Hepatocyte (in vitro differentiated cells): ENCODE results near the gene LEP.

Experiments used
- CTCF ChIP-seq: fragments of 200-600 bp; sonication (generic); IDR thresholded peaks from 2 replicates; pipeline ENCODE4 v1.5.1; 2016; ENCODE audit warnings: antibody characterized with exemption, mild to moderate bottlenecking; ENCODE audit not compliant: poor library complexity
- EZH2phosphoT487 ChIP-seq: fragments of 200-600 bp; sonication (generic); IDR thresholded peaks from one replicate; pipeline ENCODE4 v1.6.1; 2018; ENCODE audit warnings: antibody characterized with exemption, mild to moderate bottlenecking, low read depth, moderate library complexity; ENCODE audit not compliant: unreplicated experiment, severe bottlenecking

DNA sequence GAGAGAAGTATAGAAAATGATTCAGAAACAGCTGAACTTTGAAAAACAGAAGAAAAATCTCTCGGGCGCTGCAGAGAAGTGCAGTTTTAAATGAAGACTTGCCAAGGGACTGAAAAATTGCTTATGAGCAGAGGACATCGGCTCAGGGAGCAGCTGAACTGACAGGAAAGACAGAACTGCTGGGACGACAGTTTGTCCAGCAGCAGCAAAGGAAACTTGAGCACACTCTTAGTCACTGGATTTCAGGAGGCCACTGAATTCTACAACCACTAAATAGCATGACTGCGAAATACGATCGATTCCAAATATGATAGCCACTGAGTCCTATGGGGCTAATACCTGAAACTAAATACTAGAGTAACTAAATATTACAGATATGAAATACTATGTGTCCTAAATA lies 43.0 kb downstream of the LEP start:
- TF ChIP-seq EZH2phosphoT487 (no peak), CTCF (no peak)
